Liver (tissue), 9 donors: ENCODE results near the gene KRT6B. TPM values are rescaled to one million over a fixed set of nuclear protein-coding genes. Genes with fewer than 3 reads are reported as not detected.
"Not testable (repeated sequence)": the region's sequence is repeated elsewhere in the genome, so short reads cannot be mapped to it uniquely, and the experiment has no call there.

ENCODE experiments used
- DNase-seq: peaks from one replicate; pipeline ENCODE4 v3.0.0-alpha.2; 2017; ENCODE audit warnings: low spot score
- H3K27ac ChIP-seq, 2 donors: one replicate each; pipeline ENCODE4 v1.7.0; 2013; ENCODE audit warnings: inconsistent platforms in 2 of 2, low read length in 2 of 2, control low read depth in 1 of 2, low read depth in 1 of 2, mild to moderate bottlenecking in 1 of 2
- H3K27me3 ChIP-seq, 4 donors: one replicate each; pipeline versions ENCODE4 v1.6.1 to v1.7.0; 2013; ENCODE audit warnings: low read length in 3 of 4, inconsistent platforms in 1 of 4, mild to moderate bottlenecking in 1 of 4, moderate library complexity in 1 of 4; ENCODE audit not compliant: control insufficient read depth in 4 of 4, insufficient read depth in 4 of 4
- H3K36me3 ChIP-seq, 4 donors: one replicate each; pipeline versions ENCODE4 v1.6.1 to v1.7.0; 2013; ENCODE audit warnings: low read length in 3 of 4, mild to moderate bottlenecking in 3 of 4, low read depth in 1 of 4, moderate library complexity in 1 of 4; ENCODE audit not compliant: control insufficient read depth in 4 of 4, insufficient read depth in 3 of 4
- H3K4me1 ChIP-seq, 4 donors: one replicate each; pipeline versions ENCODE4 v1.6.1 to v1.7.0; 2013; ENCODE audit warnings: low read length in 3 of 4, mild to moderate bottlenecking in 3 of 4, moderate library complexity in 1 of 4; ENCODE audit not compliant: control insufficient read depth in 4 of 4, insufficient read depth in 4 of 4
- H3K4me3 ChIP-seq, 3 donors: one replicate each; pipeline versions ENCODE4 v1.6.1 to v1.7.0; 2013; ENCODE audit warnings: low read length in 3 of 3, control low read depth in 1 of 3, low read depth in 1 of 3, mild to moderate bottlenecking in 1 of 3
- H3K9ac ChIP-seq, 2 donors: one replicate each; pipeline ENCODE4 v1.7.0; 2013; ENCODE audit warnings: low read length in 2 of 2, mild to moderate bottlenecking in 2 of 2, moderate library complexity in 2 of 2, control low read depth in 1 of 2, low read depth in 1 of 2
- H3K9me3 ChIP-seq, 4 donors: one replicate each; pipeline versions ENCODE4 v1.6.1 to v1.7.0; 2013; ENCODE audit warnings: low read length in 3 of 4; ENCODE audit not compliant: control insufficient read depth in 4 of 4
- ATF3 ChIP-seq: IDR thresholded peaks from 2 replicates; pipeline ENCODE4 v1.6.1; 2016; ENCODE audit warnings: antibody characterized with exemption
- CTCF ChIP-seq: fragments of 150-350 bp; IDR thresholded peaks from 2 replicates; pipeline ENCODE4 v1.5.1; 2017; ENCODE audit warnings: improper control_type of control experiment, low read depth, low read length; ENCODE audit not compliant: missing input control
- FOXA1 ChIP-seq: IDR thresholded peaks from 2 replicates; pipeline ENCODE4 v1.6.1; 2016; ENCODE audit warnings: antibody characterized with exemption
- FOXA2 ChIP-seq: IDR thresholded peaks from 2 replicates; pipeline ENCODE4 v1.6.1; 2016; ENCODE audit warnings: antibody characterized with exemption
- GABPA ChIP-seq, 2 donors: IDR thresholded peaks in 1 of 2; conservative IDR thresholded peaks in 1 of 2; 2 replicates each; pipeline ENCODE4 v1.6.1; 2016; ENCODE audit warnings: antibody characterized with exemption in 2 of 2, mild to moderate bottlenecking in 1 of 2, moderate library complexity in 1 of 2
- HNF4A ChIP-seq, 2 donors: conservative IDR thresholded peaks; 2 replicates each; pipeline ENCODE4 v1.6.1; 2016; ENCODE audit warnings: antibody characterized with exemption in 2 of 2, mild to moderate bottlenecking in 2 of 2
- HNF4G ChIP-seq: IDR thresholded peaks from 2 replicates; pipeline ENCODE4 v1.6.1; 2016; ENCODE audit warnings: antibody characterized with exemption
- JUND ChIP-seq, 2 donors: IDR thresholded peaks; 2 replicates each; pipeline ENCODE4 v1.6.1; 2016; ENCODE audit warnings: antibody characterized with exemption in 2 of 2
- MAX ChIP-seq: IDR thresholded peaks from 2 replicates; pipeline ENCODE4 v1.6.1; 2016; ENCODE audit warnings: antibody characterized with exemption
- RAD21 ChIP-seq, 2 donors: IDR thresholded peaks; 2 replicates each; pipeline ENCODE4 v1.6.1; 2016; ENCODE audit warnings: antibody characterized with exemption in 2 of 2, mild to moderate bottlenecking in 2 of 2
- REST ChIP-seq: IDR thresholded peaks from 2 replicates; pipeline ENCODE4 v1.6.1; 2016; ENCODE audit warnings: antibody characterized with exemption, mild to moderate bottlenecking
- RXRA ChIP-seq, 2 donors: IDR thresholded peaks; 2 replicates each; pipeline ENCODE4 v1.6.1; 2017 to 2018; ENCODE audit warnings: antibody characterized with exemption in 2 of 2, mild to moderate bottlenecking in 1 of 2
- TAF1 ChIP-seq: conservative IDR thresholded peaks from 2 replicates; pipeline ENCODE4 v1.6.1; 2016; ENCODE audit warnings: antibody characterized with exemption, mild to moderate bottlenecking
- YY1 ChIP-seq: IDR thresholded peaks from 2 replicates; pipeline ENCODE4 v1.6.1; 2016; ENCODE audit warnings: antibody characterized with exemption, mild to moderate bottlenecking
- ZBTB33 ChIP-seq: IDR thresholded peaks from 2 replicates; pipeline ENCODE4 v1.6.1; 2016; ENCODE audit warnings: antibody characterized with exemption
- WGBS: extraction: QIAGEN DNeasy Blood & Tissue Kit; methylation state at CpG from one replicate; pipeline ENCODE4 v1.1.7; 2013; 5-methylcytosine and 5-hydroxymethylcytosine counted together
- polyA plus RNA-seq, 2 donors: library from polyadenylated mRNA; stranded (reverse) in 1 of 2; unstranded in 1 of 2; fragments of 200-250 nt in 1 of 2; fragments of >200 nt in 1 of 2; fragmentation: Nextera tagmentation in 1 of 2; extraction: Ambion mirVana in 1 of 2; gene quantifications; one replicate each; pipeline versions ENCODE4 v1.2.1 to v1.2.3, GENCODE V29; 2013 to 2015
- total RNA-seq, 2 donors: library from RNA; depleted of rRNA; stranded (reverse); fragments of >200 nt; gene quantifications; one replicate each; pipeline ENCODE4 v1.2.3, GENCODE V29; 2014
- donor health status: healthy.
- donor health status: healthy.
- donor health status: healthy.
- donor health status: healthy.
- donor health status: healthy.

Gene KRT6B
- total and polyA plus RNA-seq, 4 donors = 0.23 TPM; not detected in 3

GRCh38 chr12:52411815-52412214 lies 40.1 kb downstream of the KRT6B start:
- H3K9me3 ChIP-seq = no peaks in the 10 kb centered on the region
- no peaks in the 10 kb centered on the region for H3K4me1 ChIP-seq
- DNase-seq = no peak
- no peaks in the 10 kb centered on the region for H3K27me3 ChIP-seq
- no peak overlapping the region for H3K9ac ChIP-seq
- 89% methylated on average over 10 of the region's 10 CpGs for WGBS
- no peak overlapping the region for H3K27ac ChIP-seq
- H3K36me3 ChIP-seq = no peaks in the 10 kb centered on the region
- TF ChIP-seq MAX = no peak
- TF ChIP-seq RAD21 (IDR thresholded peaks at IDR 0.05) = no peak
- TF ChIP-seq RXRA (IDR thresholded peaks at IDR 0.05) = no peak
- TF ChIP-seq JUND (IDR thresholded peaks at IDR 0.05) = no peak
- TF ChIP-seq GABPA (IDR thresholded peaks at IDR 0.05 in 1 of 2, conservative IDR thresholded peaks at IDR 0.05 in 1 of 2) = no peak
- TF ChIP-seq TAF1 = no peak
- no peak for TF ChIP-seq ATF3
- TF ChIP-seq FOXA1 = no peak
- TF ChIP-seq HNF4A (conservative IDR thresholded peaks at IDR 0.05) = no peak
- TF ChIP-seq FOXA2 = no peak
- TF ChIP-seq REST = no peak
- no peak for TF ChIP-seq ZBTB33
- H3K4me3 ChIP-seq = no peak overlapping the region

GRCh38 chr12:52410589-52411248 lies 41.2 kb downstream of the KRT6B start:
- H3K27ac ChIP-seq, H3K27me3 ChIP-seq, H3K36me3 ChIP-seq, H3K4me3 ChIP-seq, H3K9me3 ChIP-seq, H3K4me1 ChIP-seq, DNase-seq, H3K9ac ChIP-seq: not testable (repeated sequence)
- WGBS = no CpG with 5 or more reads among the region's 1 CpG

GRCh38 chr12:52407918-52408317 lies 44.0 kb downstream of the KRT6B start:
- Histone ChIP-seq H3K27me3 (no peaks in the 10 kb centered on the region), H3K9me3 (no peaks in the 10 kb centered on the region), H3K36me3 (no peaks in the 10 kb centered on the region), H3K4me3 (no peak overlapping the region), H3K9ac (no peak overlapping the region), H3K4me1 (no peaks in the 10 kb centered on the region), H3K27ac (no peak overlapping the region)
- no peak for TF ChIP-seq HNF4G
- TF ChIP-seq HNF4A (conservative IDR thresholded peaks at IDR 0.05) = no peak
- TF ChIP-seq YY1 = no peak
- TF ChIP-seq CTCF = no peak
- no peak for TF ChIP-seq RAD21 (IDR thresholded peaks at IDR 0.05)
- TF ChIP-seq FOXA1 = no peak
- DNase-seq = no peak
- 88% methylated on average over 5 of the region's 5 CpGs for WGBS
